Kidney capillary endothelial cell (primary cell): ENCODE measurements around the gene LBP.
"Not testable (repeated sequence)": the region's sequence is repeated elsewhere in the genome, so short reads cannot be mapped to it uniquely, and the experiment has no call there.

Source experiments
- DNase-seq: peaks from one replicate; pipeline ENCODE4 v3.0.0-alpha.2; 2018; ENCODE audit warnings: low spot score

Gene LBP

DNA sequence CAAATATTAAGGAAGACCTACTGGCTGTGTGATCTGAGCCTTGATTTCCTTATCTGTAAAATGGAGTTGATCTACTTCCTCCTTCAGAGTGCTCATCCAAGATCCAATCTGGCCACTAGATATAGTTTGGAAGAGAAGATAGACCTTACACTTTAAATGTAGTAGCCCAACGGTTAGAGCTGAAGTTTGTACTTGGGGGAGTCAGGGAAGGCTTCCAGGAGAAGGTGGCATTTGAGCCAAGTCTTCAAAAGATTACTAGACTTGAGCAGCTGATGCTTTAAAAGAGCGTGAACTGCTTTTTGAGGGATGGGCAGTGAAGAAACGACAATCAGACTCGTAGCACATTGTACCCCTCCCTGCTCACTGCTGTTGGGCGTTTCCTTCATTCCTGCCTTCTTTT, 3.6 kb downstream of the LBP start:
- no peak for DNase-seq

DNA sequence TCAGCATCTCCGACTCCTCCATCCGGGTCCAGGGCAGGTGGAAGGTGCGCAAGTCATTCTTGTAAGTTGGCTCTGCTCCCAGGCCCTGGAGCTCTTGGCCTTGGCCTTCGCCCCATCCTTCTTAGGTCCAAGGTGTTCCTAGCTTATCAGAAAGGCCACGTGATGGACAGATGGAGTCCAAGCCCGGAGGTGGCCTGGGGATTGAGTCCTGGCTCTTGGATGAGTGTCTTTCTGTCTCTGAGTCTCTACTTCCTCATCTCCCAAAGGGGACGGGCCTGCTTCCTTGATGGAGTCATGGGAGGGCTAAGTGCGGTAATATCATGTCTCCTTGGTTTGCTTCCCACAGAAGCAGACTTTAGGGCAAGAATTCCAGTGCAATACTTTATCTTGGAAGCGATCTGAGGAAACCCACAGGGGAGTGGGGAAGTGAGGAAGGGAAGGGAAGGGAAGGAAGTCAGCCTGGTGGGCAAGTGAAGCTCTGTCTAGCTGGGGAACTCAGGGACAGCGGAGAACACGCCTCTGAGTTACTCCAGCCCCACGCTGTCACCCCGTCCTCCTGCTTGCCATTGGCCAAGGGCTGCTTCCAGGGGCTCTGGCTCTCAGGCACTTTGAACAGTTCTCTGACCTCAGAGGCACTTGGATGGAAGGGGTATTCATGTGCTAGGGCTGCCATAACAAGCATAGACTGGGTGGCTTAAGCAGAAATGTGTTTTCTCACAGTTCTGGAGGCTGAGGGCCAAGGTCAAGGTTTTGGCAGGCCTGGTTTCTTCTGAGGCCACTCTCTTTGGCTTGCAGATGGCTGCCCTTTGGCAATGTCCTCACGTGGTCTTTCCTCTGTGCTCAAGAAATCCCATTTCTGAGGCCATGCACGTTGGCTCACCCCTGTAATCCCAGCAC, 4.8 kb downstream of the LBP start:
- DNase-seq = no peak

DNA sequence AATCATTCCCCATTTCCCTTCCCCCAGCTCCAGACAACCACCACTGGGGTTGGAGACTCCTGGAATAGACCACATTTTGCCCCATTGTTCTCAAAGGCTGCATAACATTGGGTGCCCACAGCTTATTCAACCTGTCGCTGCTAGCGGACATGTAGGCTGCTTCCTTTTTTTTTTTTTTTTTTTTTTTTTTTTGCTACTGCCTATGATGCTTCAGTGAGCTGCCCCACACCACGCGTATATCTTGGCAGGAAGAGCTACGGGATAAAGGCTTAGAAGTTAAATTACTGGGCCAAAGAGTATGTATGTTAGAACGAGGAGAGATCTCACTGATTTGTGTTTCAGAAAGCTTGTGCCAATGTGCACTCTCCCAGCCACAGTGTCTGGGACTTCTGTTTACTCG, 7.0 kb downstream of the LBP start:
- DNase-seq = no peak

DNA sequence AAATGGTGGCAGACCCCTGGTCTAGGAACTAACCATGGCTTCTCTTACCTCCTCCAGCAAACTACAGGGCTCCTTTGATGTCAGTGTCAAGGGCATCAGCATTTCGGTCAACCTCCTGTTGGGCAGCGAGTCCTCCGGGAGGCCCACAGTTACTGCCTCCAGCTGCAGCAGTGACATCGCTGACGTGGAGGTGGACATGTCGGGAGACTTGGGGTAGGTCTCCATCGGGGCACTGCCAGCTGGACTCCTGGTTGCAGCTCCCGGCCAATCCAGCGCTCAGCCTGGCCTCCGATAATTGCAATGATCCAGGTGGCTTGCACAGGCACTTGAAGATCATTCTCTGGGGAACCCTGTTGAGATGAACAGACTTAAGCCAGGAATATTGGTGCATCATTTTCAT, 7.9 kb downstream of the LBP start:
- DNase-seq = no peak

DNA sequence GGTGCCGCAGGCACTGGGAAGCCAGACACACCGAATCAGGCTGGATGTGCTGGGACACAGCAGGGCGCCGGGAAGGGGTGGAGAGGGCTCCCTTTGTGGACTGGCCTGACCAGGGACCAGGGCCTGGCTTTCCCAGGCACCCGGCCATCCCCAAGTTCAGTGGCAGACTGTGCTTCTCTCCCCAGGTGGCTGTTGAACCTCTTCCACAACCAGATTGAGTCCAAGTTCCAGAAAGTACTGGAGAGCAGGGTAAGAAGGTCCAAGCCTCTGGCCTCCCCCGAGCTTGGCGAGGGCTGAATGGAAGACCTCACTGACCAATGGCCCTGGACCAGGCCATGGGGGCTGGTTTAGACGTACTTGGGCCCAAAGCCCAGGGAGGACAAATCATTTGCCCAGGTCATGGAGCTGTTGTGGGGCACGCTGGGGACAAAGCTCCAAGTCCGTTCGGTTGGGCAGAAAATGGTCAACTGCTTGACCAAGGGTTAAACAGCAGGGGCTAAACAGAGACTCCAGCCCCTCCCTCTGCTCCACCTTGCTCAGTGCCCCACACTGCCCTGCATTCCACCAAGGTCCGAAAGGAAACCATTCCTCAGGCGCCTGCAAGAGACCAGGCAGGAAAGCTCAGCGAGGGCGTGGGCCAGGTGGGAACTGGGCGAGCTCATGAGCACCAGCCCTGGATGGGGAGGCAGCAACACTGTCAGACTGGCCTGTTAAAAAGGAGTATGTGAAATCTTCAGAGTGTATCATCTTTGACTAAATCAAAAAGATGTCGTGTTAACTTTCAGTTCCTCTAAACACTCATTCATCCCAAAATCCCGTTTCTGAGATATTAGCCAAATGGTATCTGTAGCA, 9.1 kb downstream of the LBP start:
- DNase-seq = no peak

DNA sequence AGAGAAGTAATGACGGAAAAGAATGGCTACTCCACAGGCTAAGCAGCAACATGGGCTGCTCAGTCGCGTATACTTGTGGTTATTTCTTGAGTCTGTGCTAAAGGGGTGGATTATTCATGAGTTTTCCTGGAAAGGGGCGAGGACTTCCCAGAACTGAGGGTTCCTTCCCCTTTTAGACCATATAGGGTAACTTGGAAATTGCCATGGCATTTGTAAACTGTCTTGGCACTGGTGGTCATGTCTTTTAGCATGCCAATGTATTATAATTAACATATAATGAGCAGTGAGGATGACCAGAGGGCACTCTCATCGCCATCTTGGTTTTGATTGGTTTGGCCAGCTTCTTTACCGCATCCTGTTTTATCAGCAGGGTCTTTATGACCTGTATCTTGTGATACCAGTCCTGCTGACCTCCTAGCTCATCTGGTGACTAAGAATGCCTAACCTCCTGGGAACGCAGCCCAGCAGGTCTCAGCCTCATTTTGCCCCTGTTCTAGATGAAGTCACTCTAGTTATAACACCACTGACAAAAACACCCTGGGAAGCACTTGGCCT, 11.4 kb downstream of the LBP start:
- no peak for DNase-seq

DNA sequence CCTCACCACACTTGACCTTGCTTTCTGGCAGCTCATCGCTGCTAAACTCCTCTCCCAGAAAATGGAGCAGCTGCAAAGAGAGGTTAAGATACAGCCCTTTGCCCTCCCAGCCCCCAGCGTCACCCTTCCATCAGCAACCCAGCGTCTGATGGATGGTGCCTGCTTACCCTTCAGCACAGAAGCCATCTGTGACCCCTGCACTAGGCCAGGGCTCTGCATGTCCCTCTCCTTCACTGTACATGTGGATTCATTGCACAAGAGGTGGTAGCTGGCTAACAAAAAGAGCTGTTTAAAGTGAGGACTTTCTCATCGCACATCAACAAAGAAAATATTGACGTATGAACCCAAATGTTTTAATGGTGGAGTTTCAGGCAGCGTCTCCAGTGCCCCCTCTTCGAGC, 12.3 kb downstream of the LBP start:
- DNase-seq = no peak

DNA sequence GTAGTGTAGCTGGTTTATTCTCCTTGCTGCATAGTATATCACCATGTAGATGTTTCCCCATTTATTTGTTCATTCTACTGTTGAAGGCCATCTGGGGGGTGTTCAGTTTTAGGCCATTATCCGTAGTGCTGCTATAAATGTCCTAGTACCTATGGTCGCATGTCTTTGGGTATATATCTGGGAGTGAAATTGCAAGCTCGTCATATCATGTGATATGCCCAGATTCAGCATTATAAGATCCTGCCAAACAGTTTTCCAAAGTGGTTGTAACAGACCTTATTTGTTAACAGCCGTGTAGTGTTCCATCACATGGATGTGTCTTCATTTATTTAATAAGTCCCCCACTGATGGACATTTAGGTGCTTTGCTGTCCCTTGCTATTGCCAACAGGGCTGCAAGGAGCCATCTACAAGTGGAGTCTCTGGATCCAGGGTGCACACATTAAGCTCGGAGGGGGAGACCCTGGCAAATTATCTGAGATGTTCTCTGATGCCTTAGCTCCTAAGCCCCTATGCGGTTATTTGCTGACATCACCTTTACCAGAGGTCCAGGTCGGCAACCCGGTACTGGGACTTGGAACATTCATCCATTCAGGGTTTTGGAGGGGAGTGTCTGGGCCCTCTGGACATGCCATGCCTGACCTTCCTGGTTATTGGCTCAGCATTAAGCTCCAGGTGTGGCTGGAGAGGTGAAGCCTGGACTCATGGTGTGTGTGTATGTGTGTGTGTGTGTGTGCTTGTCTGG, 16.9 kb downstream of the LBP start:
- DNase-seq = no peak

DNA sequence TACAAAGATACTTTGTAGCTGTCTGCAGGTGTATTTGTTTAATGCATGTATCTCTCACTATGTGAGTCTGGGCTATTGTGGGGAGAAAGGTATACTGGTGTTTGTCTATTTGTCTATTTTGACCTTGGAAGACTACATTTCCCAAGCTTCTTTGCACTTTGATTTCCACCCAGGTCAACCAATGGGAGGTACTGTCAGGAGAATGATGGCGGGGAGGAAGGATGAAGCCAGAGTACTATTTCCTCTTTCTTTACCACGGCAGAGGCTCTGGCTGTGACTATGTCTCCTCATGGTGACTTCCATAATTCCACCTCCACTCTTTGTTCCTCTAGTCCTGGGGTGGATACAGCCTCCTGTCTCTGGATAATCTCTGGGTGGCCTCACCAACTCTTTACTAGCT, 23.1 kb downstream of the LBP start:
- peak; percentile 8 for DNase-seq

DNA sequence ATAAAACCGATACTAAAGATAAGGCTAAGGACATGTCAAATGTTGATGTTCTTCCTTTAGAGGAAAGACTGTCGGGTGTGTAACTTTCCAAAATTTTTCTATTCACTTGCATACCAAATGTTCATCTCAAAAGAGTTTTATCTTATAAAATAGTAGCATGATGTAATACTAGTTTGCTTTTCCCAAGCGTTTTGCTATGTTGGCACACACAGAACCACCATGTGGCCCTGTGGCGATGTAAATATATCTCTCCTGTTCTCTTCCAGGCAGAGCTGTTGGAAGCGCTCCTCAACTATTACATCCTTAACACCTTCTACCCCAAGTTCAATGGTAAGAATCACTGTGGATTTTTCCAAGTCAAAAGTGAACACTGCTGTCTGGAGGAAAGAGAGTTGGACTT, 26.5 kb downstream of the LBP start:
- no peak for DNase-seq

DNA sequence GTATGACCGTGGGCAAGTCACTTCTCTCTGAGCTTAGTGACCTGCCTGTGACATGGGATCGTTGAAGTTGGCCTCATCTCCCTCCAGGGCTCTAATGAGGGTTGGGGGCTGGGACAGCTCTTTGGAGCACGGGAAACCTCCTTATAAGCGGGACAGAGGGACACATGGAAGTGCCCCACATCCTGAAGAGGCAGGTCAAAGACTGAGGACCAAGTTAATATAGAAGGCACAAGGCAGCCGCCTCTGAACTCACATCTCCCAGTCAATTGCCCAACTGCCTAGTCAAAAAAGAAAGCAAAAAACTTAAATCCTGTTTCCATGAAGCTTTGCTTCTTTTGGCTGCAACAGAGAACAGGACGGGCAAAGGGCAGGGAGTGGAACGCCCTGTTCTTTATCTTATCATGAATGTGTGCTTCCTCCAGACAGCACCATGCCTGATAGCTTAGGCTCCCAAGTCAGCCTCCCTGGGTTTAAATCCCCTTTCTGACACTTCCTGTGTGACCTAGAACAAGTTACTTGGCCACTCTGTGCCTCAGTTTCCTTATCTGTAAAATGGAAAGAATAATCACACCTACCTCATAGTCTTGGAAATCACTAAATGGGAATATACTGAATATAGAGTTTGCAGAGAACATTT, 27.1 kb downstream of the LBP start:
- no peak for DNase-seq

DNA sequence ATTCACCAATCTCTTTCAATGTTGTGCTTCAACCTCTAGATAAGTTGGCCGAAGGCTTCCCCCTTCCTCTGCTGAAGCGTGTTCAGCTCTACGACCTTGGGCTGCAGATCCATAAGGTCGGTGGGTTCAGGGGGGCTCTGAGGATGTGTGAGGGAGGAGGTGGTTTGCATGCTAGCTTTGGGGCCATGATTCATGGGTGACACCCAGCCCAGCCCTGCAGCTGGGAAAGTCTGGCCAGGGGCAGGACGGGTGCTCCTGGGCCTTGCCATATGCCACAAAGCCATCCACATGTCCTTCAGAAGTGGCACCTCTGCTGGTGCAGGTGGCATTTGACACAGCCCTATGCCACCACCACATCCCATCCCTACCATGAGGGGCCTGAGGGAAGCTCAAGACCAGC, 27.6 kb downstream of the LBP start:
- no peak for DNase-seq

DNA sequence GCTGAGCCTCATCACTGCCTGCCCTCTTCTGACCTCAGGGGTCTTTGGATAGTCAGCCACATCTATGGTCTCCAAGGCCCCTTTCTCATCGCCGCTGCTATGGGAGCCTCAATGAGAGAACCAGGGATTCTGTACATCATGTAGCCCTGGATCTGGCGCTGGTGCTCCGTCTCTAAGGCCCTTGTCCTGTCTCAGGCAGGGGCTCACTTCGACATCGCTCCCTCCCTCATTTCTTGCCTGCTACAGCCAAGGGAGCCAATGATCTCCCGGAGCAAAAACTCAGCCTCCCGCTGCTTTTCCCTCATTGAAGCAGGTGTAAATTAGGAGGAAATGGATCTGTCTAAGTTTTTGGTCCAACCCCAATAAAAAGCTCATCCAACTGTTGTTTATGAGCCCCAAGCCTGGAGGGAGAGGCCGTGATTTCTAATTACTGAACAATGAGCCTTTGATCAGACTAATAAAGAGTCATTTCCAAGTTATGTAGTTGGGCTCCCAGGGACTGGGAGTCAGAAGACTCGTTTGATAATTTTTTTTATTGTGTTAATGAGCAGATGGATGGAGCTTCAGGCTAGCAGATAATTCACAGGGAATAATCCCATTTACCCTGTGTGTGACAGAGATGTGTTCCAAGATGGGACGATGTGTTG, 30.9 kb downstream of the LBP start:
- DNase-seq = no peak

DNA sequence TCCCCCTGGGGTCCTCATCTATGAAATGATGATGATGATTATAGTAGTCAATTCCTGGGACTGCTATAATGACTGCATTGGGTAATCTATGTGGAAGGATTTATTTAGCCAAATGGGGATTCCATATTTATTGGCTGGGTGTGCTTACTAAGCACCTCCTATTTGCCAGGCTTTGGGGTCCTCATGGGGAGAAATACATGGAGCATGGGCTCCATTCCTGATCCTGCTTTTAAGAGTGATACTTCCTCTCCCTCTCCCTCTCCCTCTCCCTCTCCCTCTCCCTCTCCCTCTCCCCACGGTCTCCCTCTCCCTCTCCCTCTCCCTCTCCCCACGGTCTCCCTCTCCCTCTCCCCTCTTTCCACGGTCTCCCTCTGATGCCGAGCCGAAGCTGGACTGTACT, 31.6 kb downstream of the LBP start:
- DNase-seq = not testable (repeated sequence)

DNA sequence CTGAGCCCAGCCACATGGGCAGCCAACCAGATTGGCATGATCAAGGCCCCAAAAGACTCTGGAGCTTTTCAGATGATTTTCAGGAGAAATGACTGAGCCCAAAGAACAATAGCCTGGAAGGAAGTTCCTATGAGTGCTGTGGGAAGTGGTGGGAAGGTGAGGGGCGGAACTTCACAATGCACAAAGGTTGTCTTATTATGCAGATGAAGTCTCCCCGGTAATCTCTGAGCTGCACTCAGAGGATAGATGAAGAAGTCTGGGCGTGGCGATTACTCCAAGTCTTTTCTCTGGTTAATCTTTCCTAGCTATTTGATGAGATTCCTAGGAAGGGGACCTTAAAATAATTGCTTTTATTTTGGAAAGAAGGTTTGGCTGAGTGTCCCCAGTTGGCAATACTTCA, 36.9 kb downstream of the LBP start:
- peak; percentile 6 for DNase-seq

DNA sequence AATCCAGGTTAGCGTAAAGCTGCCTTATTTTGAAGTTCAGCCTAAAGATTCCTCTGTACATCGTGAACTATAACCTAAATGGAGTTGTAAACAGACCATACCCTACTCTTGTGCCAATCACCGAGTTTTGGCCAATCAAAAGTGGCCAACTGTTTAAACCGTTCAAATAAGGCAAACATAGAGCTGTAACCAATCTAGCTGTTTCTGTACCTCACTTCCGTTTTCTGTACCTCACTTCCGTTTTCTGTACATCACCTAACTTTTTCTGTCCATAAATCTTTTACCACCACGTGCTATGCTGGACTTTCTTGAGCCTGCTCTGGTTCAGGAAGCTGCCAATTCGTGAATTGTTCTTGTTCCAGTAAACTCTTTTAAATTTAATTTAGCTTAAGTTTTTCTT, 39.7 kb downstream of the LBP start:
- no peak for DNase-seq

DNA sequence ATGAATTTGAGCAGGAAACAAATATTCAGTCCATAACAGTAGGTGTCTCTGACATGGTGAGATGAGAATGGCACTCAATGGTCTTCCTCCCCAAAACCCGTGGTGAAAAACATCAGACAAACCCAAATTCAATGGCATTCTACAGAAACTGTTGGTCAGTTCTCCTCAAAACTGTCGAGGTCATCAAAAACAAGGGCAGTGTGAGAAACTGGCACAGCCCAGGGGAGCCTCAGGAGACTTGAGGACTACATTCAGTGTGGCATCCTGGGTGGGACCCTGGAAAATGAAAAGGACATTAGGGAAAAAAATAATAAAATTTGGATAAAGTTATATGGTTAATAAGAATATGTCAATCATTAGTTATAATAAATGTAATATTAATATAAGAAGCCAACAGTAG, 40.6 kb downstream of the LBP start:
- no peak for DNase-seq

DNA sequence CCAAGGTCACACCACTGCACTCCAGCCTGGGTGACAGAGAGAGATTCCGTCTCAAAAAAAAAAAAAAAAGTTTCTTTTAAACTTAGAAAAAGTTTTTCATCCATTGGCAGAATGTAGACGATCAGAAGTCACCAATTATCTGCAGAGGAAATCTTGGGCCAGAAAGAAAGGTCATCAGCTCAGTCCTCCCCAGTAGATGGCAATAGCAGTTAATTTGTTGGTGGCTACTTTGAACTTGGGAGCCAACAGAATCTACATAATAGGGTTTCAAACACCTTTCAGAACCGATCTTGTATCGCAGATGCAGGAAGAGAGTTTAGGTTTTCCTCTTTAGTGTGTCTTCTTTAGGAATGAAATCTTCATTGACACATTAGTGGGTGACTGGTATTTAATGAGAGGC, 41.7 kb downstream of the LBP start:
- DNase-seq = no peak

DNA sequence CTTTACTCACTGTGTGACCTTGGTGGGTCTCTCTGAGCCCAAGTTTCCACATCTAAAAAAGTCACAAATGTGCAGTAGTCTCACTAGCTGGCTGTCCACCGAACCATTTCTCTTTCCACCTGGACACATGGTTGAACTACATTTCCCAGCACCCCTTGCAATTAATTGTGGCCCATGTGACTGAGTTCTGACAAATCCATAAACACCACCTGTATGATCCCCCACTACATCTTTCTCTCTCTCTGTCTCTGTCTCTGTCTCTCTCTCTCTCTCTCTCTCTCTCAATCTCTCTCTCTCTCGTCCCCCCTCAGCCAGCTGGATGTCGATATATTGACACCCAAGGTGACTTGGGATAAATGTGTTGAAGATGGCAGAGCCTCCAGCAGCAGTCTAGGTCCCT, 46.1 kb downstream of the LBP start:
- DNase-seq = no peak

DNA sequence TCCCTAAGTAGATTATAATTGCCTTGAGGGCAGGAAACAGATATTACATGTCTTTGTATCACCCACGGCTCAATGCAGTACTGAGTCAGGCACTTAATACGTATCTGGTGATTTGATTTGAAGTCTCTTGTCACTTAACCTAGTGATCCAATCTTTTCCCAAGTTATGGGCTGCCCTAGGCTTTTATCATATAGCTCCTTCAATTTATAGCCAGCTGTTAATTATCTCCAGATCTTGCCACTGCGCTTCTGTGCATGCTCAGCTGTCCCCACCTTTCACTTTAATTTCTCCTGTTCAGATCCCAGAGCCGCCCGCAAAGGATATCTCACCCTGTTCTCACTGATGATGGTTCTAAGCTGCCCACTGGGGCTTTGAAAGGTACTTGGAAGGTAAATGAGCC, 47.0 kb downstream of the LBP start:
- no peak for DNase-seq

DNA sequence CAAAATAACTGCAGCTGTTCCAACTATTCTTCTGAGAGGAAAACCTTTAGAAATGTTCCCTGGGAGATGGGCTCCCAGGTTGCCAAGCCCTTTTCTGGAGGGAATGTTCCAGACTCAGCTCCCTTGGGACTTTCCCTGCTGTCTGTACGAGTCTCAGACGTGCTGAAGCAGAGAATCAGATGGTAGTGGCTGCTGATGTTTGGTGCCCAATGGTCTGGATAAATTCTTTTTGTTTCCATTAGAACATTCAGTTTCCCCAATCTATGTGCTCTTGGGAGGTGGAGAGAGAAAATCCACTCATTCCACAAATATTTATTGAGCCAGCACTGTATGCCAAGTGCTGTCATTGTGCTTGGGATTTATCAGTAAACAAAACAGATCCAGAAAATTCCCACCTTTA, 48.9 kb downstream of the LBP start:
- no peak for DNase-seq
